ENCODE results near the gene STAP1. TPM values are rescaled to one million over a fixed set of nuclear protein-coding genes. Genes with fewer than 3 reads are reported as not detected.
"Not testable (repeated sequence)": the region's sequence is repeated elsewhere in the genome, so short reads cannot be mapped to it uniquely, and the experiment has no call there.

The STAP1 gene
- total and polyA plus RNA-seq, 4 donors: 0.39 to 2.4 (median 0.56) TPM

DNA sequence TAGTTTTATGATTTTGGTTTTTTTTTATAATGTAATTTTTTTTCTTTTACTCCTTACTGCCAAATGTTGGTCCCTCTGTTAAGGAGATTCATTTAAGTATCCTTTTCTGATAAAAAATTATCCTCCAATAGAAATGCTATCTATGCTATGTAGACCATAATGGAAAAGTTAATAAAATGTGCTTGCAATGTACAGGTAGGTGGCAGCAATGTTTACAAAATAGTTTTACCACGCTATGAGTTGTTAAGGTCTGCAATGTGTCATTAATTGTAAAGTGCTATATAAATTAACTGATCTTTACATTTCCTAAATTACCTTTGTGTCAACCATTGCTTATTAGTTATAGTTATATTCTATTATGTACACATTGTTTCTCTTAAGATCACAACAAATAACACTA lies 9.4 kb upstream of the STAP1 start:
- peak in 2 of 3 donors; percentile 12 to 32 for DNase-seq
- no peaks in the 10 kb centered on the region for H3K27me3 ChIP-seq (ENCODE audit: control insufficient read depth in 3 of 3, insufficient read depth in 3 of 3, low read length in 2 of 3)
- H3K36me3 ChIP-seq (ENCODE audit: control insufficient read depth in 4 of 4, insufficient read depth in 4 of 4, low read length in 4 of 4): peaks cover 0 to 2% (median 0%) of the 10 kb centered on the region in 4 donors
- H3K27ac ChIP-seq (ENCODE audit: low read depth in 1 of 2, low read length in 1 of 2): no peak overlapping the region
- no peak overlapping the region for H3K4me3 ChIP-seq
- TF ChIP-seq, protein P1, sequence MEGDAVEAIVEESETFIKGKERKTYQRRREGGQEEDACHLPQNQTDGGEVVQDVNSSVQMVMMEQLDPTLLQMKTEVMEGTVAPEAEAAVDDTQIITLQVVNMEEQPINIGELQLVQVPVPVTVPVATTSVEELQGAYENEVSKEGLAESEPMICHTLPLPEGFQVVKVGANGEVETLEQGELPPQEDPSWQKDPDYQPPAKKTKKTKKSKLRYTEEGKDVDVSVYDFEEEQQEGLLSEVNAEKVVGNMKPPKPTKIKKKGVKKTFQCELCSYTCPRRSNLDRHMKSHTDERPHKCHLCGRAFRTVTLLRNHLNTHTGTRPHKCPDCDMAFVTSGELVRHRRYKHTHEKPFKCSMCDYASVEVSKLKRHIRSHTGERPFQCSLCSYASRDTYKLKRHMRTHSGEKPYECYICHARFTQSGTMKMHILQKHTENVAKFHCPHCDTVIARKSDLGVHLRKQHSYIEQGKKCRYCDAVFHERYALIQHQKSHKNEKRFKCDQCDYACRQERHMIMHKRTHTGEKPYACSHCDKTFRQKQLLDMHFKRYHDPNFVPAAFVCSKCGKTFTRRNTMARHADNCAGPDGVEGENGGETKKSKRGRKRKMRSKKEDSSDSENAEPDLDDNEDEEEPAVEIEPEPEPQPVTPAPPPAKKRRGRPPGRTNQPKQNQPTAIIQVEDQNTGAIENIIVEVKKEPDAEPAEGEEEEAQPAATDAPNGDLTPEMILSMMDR (IDR thresholded peaks at IDR 0.05; ENCODE audit: control extremely low read depth, extremely low read depth): peak; percentile 6
- H3K9me3 ChIP-seq (ENCODE audit: control insufficient read depth in 4 of 4, insufficient read depth in 3 of 4, low read length in 3 of 4): no peaks in the 10 kb centered on the region
- ATAC-seq (ENCODE audit: insufficient read depth, low FRiP score): no peak
- WGBS, 2 donors: 3 to 8% methylated on average over 1 of the region's 1 CpG
- H3K9ac ChIP-seq (ENCODE audit: insufficient read depth in 1 of 2, low read length in 2 of 2): no peak overlapping the region
- no peaks in the 10 kb centered on the region for H3K4me1 ChIP-seq (ENCODE audit: control insufficient read depth in 5 of 5, insufficient read depth in 5 of 5, low read length in 5 of 5)

DNA sequence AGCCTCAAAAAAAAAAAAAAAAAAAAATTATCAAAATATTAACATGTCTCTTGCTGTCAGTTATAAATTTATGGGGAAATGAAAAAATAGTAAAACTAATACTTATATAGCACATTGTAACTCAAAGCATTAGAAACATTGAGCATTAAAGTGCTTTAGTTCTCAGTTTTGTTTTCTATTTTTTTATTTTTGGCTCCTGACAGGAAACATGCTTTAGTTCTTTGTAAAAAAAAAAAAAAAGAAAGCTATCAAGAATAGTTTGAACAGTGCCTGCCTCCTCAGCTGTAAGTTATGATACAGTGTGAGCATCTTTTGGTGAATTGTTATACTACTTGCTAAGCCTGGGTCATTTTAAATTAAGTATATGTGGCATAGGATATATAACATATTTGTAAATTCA lies 8.1 kb upstream of the STAP1 start:
- DNase-seq: no peak
- no peak overlapping the region for H3K4me3 ChIP-seq
- no peak overlapping the region for H3K9ac ChIP-seq (ENCODE audit: insufficient read depth in 1 of 2, low read length in 2 of 2)
- ATAC-seq (ENCODE audit: insufficient read depth, low FRiP score): no peak
- TF ChIP-seq, protein P1 (IDR thresholded peaks at IDR 0.05; ENCODE audit: control extremely low read depth, extremely low read depth): no peak
- H3K27me3 ChIP-seq (ENCODE audit: control insufficient read depth in 3 of 3, insufficient read depth in 3 of 3, low read length in 2 of 3): no peaks in the 10 kb centered on the region
- H3K27ac ChIP-seq (ENCODE audit: low read depth in 1 of 2, low read length in 1 of 2): no peak overlapping the region
- H3K36me3 ChIP-seq (ENCODE audit: control insufficient read depth in 4 of 4, insufficient read depth in 4 of 4, low read length in 4 of 4): no peaks in the 10 kb centered on the region
- no peaks in the 10 kb centered on the region for H3K4me1 ChIP-seq (ENCODE audit: control insufficient read depth in 5 of 5, insufficient read depth in 5 of 5, low read length in 5 of 5)
- no peaks in the 10 kb centered on the region for H3K9me3 ChIP-seq (ENCODE audit: control insufficient read depth in 4 of 4, insufficient read depth in 3 of 4, low read length in 3 of 4)

DNA sequence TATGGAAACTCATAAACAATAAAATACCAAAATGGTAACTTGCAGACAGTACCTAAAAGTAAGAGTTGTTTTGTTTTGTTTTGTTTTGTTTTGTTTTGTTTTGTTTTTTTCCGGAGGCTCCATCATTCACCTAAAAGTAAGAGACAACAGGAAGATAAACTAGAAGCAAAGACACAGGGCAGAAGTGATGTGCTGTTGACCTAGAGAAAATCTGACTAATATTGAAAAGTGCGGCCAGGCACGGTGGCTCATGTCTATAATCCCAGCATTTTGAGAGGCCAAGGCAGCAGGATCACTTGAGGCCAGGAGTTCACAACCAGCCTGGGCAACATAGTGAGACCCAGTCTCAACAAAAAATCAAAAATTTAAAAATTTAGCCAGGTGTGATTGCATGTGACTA lies 7.7 kb upstream of the STAP1 start:
- no peak overlapping the region for H3K4me3 ChIP-seq
- H3K27ac ChIP-seq (ENCODE audit: low read depth in 1 of 2, low read length in 1 of 2): no peak overlapping the region
- TF ChIP-seq, protein P1 (IDR thresholded peaks at IDR 0.05; ENCODE audit: control extremely low read depth, extremely low read depth): no peak
- H3K9me3 ChIP-seq (ENCODE audit: control insufficient read depth in 4 of 4, insufficient read depth in 3 of 4, low read length in 3 of 4): no peaks in the 10 kb centered on the region
- 94 to 95% methylated on average over 3 of the region's 3 CpGs for WGBS, 2 donors
- ATAC-seq (ENCODE audit: insufficient read depth, low FRiP score) (no peak), DNase-seq (no peak)
- no peaks in the 10 kb centered on the region for H3K36me3 ChIP-seq (ENCODE audit: control insufficient read depth in 4 of 4, insufficient read depth in 4 of 4, low read length in 4 of 4)
- H3K9ac ChIP-seq (ENCODE audit: insufficient read depth in 1 of 2, low read length in 2 of 2): no peak overlapping the region
- no peaks in the 10 kb centered on the region for H3K4me1 ChIP-seq (ENCODE audit: control insufficient read depth in 5 of 5, insufficient read depth in 5 of 5, low read length in 5 of 5)
- no peaks in the 10 kb centered on the region for H3K27me3 ChIP-seq (ENCODE audit: control insufficient read depth in 3 of 3, insufficient read depth in 3 of 3, low read length in 2 of 3)

DNA sequence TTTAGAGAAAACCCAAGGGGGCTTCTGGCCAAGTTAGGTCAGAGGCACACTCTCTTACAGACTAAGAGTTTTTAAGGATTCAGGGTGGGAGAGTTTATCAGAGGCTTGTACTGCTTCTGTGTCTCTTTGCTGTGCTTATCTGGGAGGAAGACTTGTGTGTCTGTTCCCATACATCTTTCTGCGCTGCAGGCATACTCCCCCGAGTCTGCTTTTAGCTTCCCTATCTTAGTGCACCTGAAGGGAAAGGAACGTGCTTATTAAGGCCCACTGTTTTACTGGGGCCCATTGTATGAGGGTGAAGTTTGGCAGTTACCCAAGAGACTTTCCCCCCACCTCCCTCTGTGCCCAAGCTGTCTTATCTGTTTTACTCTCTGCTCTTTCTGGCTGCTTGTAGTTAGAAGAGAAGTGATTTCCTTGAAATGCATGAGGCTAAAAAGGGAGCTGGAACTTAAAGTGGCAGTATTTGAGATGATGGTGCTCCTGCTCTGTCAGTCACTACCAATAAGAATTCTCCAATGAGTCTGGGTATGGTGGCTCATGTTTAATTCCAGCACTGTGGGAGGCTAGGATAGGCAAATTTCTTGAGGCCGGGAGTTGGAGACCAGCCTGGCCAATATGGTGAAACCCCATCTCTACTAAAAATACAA lies 6.3 kb upstream of the STAP1 start:
- WGBS, 2 donors: 64 to 65% methylated on average over 4 of the region's 4 CpGs
- H3K9ac ChIP-seq (ENCODE audit: insufficient read depth in 1 of 2, low read length in 2 of 2); H3K36me3 ChIP-seq (ENCODE audit: control insufficient read depth in 4 of 4, insufficient read depth in 4 of 4, low read length in 4 of 4); H3K27ac ChIP-seq (ENCODE audit: low read depth in 1 of 2, low read length in 1 of 2); H3K4me1 ChIP-seq (ENCODE audit: control insufficient read depth in 5 of 5, insufficient read depth in 5 of 5, low read length in 5 of 5); DNase-seq; H3K9me3 ChIP-seq (ENCODE audit: control insufficient read depth in 4 of 4, insufficient read depth in 3 of 4, low read length in 3 of 4); H3K4me3 ChIP-seq; H3K27me3 ChIP-seq (ENCODE audit: control insufficient read depth in 3 of 3, insufficient read depth in 3 of 3, low read length in 2 of 3); ATAC-seq (ENCODE audit: insufficient read depth, low FRiP score): not testable (repeated sequence)

All from lung (tissue), 12 donors.